A549 (cell line): Measurements from ENCODE around the gene DRC3. TPM values are rescaled to one million over a fixed set of nuclear protein-coding genes. Genes with fewer than 3 reads are reported as not detected.

ENCODE experiments used
- ATAC-seq, 2 experiments: fragments of 200-7000 bp in 1 of 2; fragments of >200 bp in 1 of 2; cut with Nextera tagmentation in 1 of 2; cut with Tn5 transposase in 1 of 2; 3 replicates each; pipeline versions ENCODE4 v1.8.0 to v1.9.1; 2018 to 2020; ENCODE audit warnings: mild to moderate bottlenecking in 1 of 2, moderate library complexity in 1 of 2
- CTCF ChIA-PET: fragments of 300-600 bp; sonication (Branson Sonifier 250); formaldehyde crosslinking; extraction: SDS; loops from one replicate; lab custom pipeline; 2021; ENCODE audit warnings: antibody characterized with exemption, inconsistent platforms; lab: Yijun Ruan, JAX
- POLR2A ChIA-PET: fragments of 350-600 bp; formaldehyde crosslinking; extraction: SDS; loops from one replicate; lab custom pipeline; 2021; ENCODE audit warnings: antibody characterized with exemption, inconsistent platforms; lab: Yijun Ruan, JAX
- DNase-seq, 2 experiments: peaks; one replicate each; pipeline versions ENCODE4 v3.0.0 to v3.0.0-alpha.2; 2011 to 2016; ENCODE audit warnings: low read depth in 1 of 2, low spot score in 1 of 2
- FAIRE-seq: peaks from 2 replicates; lab custom pipeline; 2011; peaks lifted over from hg19 to GRCh38; lab: Jason Lieb, UNC
- H3K27ac ChIP-seq, 2 experiments: fragments of >200 bp; sonication (Bioruptor Twin); formaldehyde crosslinking; 3 replicates each; pipeline ENCODE4 v1.5.1; 2016 to 2017
- H3K4me1 ChIP-seq: fragments of >200 bp; sonication (Bioruptor Twin); formaldehyde crosslinking; 3 replicates; pipeline ENCODE4 v1.6.1; 2016
- H3K4me2 ChIP-seq: fragments of >200 bp; sonication (Bioruptor Twin); formaldehyde crosslinking; 3 replicates; pipeline ENCODE4 v1.6.1; 2016
- H3K4me3 ChIP-seq: fragments of >200 bp; sonication (Bioruptor Twin); formaldehyde crosslinking; 3 replicates; pipeline ENCODE4 v1.5.1; 2016
- H3K9me3 ChIP-seq: fragments of >200 bp; sonication (Bioruptor Twin); formaldehyde crosslinking; 3 replicates; pipeline ENCODE4 v1.6.1; 2016
- CBX8 ChIP-seq: fragments of 200-600 bp; sonication (generic); IDR thresholded peaks from 2 replicates; pipeline ENCODE4 v1.6.1; 2016
- CEBPB ChIP-seq, 2 experiments: fragments of >200 bp in 1 of 2; sonication (Bioruptor Twin) in 1 of 2; formaldehyde crosslinking in 1 of 2; IDR thresholded peaks; 2 replicates each; pipeline ENCODE4 v1.6.1; 2012 to 2016
- EHF ChIP-seq: fragments of 250-450 bp; sonication (Bioruptor Pico); IDR thresholded peaks from 2 replicates; pipeline ENCODE4 v1.5.0; 2020; ENCODE audit warnings: mild to moderate bottlenecking
- EHMT2 ChIP-seq: fragments of 200-600 bp; sonication (generic); IDR thresholded peaks from 2 replicates; pipeline ENCODE4 v1.6.1; 2016; ENCODE audit warnings: antibody characterized with exemption, low read depth, mild to moderate bottlenecking, moderate library complexity
- FOSB ChIP-seq: fragments of 250-450 bp; sonication (Bioruptor Pico); IDR thresholded peaks from 2 replicates; pipeline ENCODE4 v1.5.0; 2020; ENCODE audit warnings: mild to moderate bottlenecking, moderate library complexity
- HOXB13 ChIP-seq: fragments of 250-450 bp; sonication (Bioruptor Pico); IDR thresholded peaks from 2 replicates; pipeline ENCODE4 v1.5.0; 2020; ENCODE audit warnings: low read depth, mild to moderate bottlenecking, moderate library complexity
- JUNB ChIP-seq: fragments of >200 bp; sonication (Bioruptor Twin); formaldehyde crosslinking; IDR thresholded peaks from 2 replicates; pipeline ENCODE4 v1.6.1; 2016
- KDM5A ChIP-seq: fragments of 200-600 bp; sonication (generic); IDR thresholded peaks from 2 replicates; pipeline ENCODE4 v1.6.1; 2016; ENCODE audit warnings: antibody characterized with exemption, mild to moderate bottlenecking
- MYC ChIP-seq: IDR thresholded peaks from 2 replicates; pipeline ENCODE4 v1.6.1; 2012; ENCODE audit warnings: mild to moderate bottlenecking, inconsistent platforms, low read length, improper control_type of control experiment, borderline replicate concordance
- NFE2L2 ChIP-seq: fragments of 150-350 bp; conservative IDR thresholded peaks from 2 replicates; pipeline ENCODE4 v1.6.1; 2014; ENCODE audit warnings: low read length
- NPAS2 ChIP-seq: fragments of 250-450 bp; sonication (Bioruptor Pico); IDR thresholded peaks from 2 replicates; pipeline ENCODE4 v1.8.0; 2022; ENCODE audit warnings: mild to moderate bottlenecking, moderate library complexity, borderline replicate concordance
- NR3C1 ChIP-seq: fragments of >200 bp; sonication (Bioruptor Twin); formaldehyde crosslinking; IDR thresholded peaks from 3 replicates; pipeline ENCODE4 v1.6.1; 2017
- POLR2A ChIP-seq: IDR thresholded peaks from 2 replicates; pipeline ENCODE4 v1.6.1; 2012; ENCODE audit warnings: mild to moderate bottlenecking, low read length
- RARB ChIP-seq: fragments of 250-450 bp; sonication (Bioruptor Pico); IDR thresholded peaks from 2 replicates; pipeline ENCODE4 v1.8.0; 2021; ENCODE audit warnings: mild to moderate bottlenecking, moderate library complexity
- RFX5 ChIP-seq: fragments of 450-650 bp; IDR thresholded peaks from 2 replicates; pipeline ENCODE4 v1.7.1; 2014; ENCODE audit warnings: antibody characterized with exemption, mild to moderate bottlenecking, moderate library complexity
- RNF2 ChIP-seq: fragments of 200-600 bp; sonication (generic); IDR thresholded peaks from 2 replicates; pipeline ENCODE4 v1.6.1; 2016; ENCODE audit warnings: low read depth, mild to moderate bottlenecking, antibody characterized with exemption, moderate library complexity, borderline replicate concordance
- TP53 ChIP-seq: fragments of 250-450 bp; sonication (Bioruptor Pico); IDR thresholded peaks from 2 replicates; pipeline ENCODE4 v1.5.0; 2021; ENCODE audit warnings: mild to moderate bottlenecking, moderate library complexity
- WGBS: methylation state at CpG from one replicate; pipeline ENCODE4 v1.1.6; 2017; ENCODE audit errors: missing lambda C conversion rate; 5-methylcytosine and 5-hydroxymethylcytosine counted together
- polyA plus RNA-seq, 4 experiments: library from polyadenylated mRNA; depleted of rRNA in 3 of 4; stranded (reverse); fragments of >200 nt; fragmentation: RNase III in 1 of 4; extraction: RNeasy Plus Mini Kit Qiagen cat#74134 plus additional on column Dnase treatment in 1 of 4; gene quantifications; 2 replicates in 3 of 4; 3 replicates in 1 of 4; pipeline ENCODE4 v1.2.3, GENCODE V29; 2011 to 2017
- TF ChIP-seq, protein P1 (sequence below): fragments of 250-450 bp; sonication (Bioruptor Pico); IDR thresholded peaks from 2 replicates; pipeline ENCODE4 v1.5.0; 2021; ENCODE audit warnings: mild to moderate bottlenecking, moderate library complexity, borderline replicate concordance
- TF ChIP-seq, protein P2 (sequence below): fragments of 150-350 bp; IDR thresholded peaks from 2 replicates; pipeline ENCODE4 v1.6.1; 2014; ENCODE audit warnings: low read depth, mild to moderate bottlenecking, low read length
- TF ChIP-seq, protein P3 (sequence below): fragments of >200 bp; sonication (Bioruptor Twin); formaldehyde crosslinking; IDR thresholded peaks from 3 replicates; pipeline ENCODE4 v1.6.1; 2016
- TF ChIP-seq, protein P4 (sequence below): fragments of >200 bp; sonication (Bioruptor Twin); formaldehyde crosslinking; IDR thresholded peaks from 3 replicates; pipeline ENCODE4 v1.5.1; 2016
- TF ChIP-seq, protein P5 (sequence below): fragments of 250-450 bp; sonication (Bioruptor Pico); IDR thresholded peaks from 2 replicates; pipeline ENCODE4 v1.5.0; 2020; ENCODE audit warnings: low read depth, mild to moderate bottlenecking, moderate library complexity

Gene DRC3
- polyA plus RNA-seq, 2 of the 4 experiments (the other 2 are of a cell fraction): 2.9 to 3.1 TPM

- Histone ChIP-seq H3K27ac (no peak overlapping the region), H3K4me1 (no peaks in the 10 kb centered on the region), H3K4me3 (no peak overlapping the region)
- FAIRE-seq (no peak), DNase-seq (no peak)
- WGBS: 92% methylated on average over 15 of the region's 15 CpGs
- ChIA-PET POLR2A (no interaction called here), CTCF (interaction anchor here (1.3 to 4.1 kb wide), 5 partner anchors 11 to 34 kb away, joined by 3 to 14 read pairs (median 5); no protein-coding TSS in a partner anchor)
- TF ChIP-seq RNF2: no peak
- TF ChIP-seq, protein P1, sequence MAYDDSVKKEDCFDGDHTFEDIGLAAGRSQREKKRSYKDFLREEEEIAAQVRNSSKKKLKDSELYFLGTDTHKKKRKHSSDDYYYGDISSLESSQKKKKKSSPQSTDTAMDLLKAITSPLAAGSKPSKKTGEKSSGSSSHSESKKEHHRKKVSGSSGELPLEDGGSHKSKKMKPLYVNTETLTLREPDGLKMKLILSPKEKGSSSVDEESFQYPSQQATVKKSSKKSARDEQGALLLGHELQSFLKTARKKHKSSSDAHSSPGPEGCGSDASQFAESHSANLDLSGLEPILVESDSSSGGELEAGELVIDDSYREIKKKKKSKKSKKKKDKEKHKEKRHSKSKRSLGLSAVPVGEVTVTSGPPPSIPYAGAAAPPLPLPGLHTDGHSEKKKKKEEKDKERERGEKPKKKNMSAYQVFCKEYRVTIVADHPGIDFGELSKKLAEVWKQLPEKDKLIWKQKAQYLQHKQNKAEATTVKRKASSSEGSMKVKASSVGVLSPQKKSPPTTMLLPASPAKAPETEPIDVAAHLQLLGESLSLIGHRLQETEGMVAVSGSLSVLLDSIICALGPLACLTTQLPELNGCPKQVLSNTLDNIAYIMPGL: no peak
- TF ChIP-seq, protein P2, sequence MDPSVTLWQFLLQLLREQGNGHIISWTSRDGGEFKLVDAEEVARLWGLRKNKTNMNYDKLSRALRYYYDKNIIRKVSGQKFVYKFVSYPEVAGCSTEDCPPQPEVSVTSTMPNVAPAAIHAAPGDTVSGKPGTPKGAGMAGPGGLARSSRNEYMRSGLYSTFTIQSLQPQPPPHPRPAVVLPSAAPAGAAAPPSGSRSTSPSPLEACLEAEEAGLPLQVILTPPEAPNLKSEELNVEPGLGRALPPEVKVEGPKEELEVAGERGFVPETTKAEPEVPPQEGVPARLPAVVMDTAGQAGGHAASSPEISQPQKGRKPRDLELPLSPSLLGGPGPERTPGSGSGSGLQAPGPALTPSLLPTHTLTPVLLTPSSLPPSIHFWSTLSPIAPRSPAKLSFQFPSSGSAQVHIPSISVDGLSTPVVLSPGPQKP: no peak
- no peak for TF ChIP-seq EHF (CRISPR knock-in tag)
- no peak for TF ChIP-seq JUNB
- TF ChIP-seq NPAS2 (CRISPR knock-in tag): no peak
- TF ChIP-seq RFX5: no peak
- TF ChIP-seq, all 56 proteins: peak for 0
- no peaks in the 10 kb centered on the region for H3K9me3 ChIP-seq
- ATAC-seq: peak in 1 of 2 experiments; percentile 26; a peak in 3 of 6 replicates
- no peak overlapping the region for H3K4me2 ChIP-seq
Observed at GRCh38 chr17:18018411-18018921, 45.8 kb downstream of the DRC3 start.

- H3K9me3 ChIP-seq: no peaks in the 10 kb centered on the region
- DNase-seq (no peak), ATAC-seq (no peak), FAIRE-seq (no peak)
- no peak overlapping the region for H3K27ac ChIP-seq
- H3K4me2 ChIP-seq: no peak overlapping the region
- H3K4me1 ChIP-seq: no peaks in the 10 kb centered on the region
- ChIA-PET POLR2A (interaction anchor here (0.7 kb wide), 1 partner anchor 15 kb away, joined by 6 read pairs; no protein-coding TSS in a partner anchor), CTCF (interaction anchor here (1.2 to 7.6 kb wide), 8 partner anchors 14 to 350 kb away, joined by 3 to 51 read pairs (median 8); no protein-coding TSS in a partner anchor)
- no peak overlapping the region for H3K4me3 ChIP-seq
- TF ChIP-seq KDM5A: no peak
- no peak for TF ChIP-seq EHMT2
- TF ChIP-seq NFE2L2: no peak
- no peak for TF ChIP-seq TP53 (CRISPR knock-in tag)
- no peak for TF ChIP-seq RARB (CRISPR knock-in tag)
- TF ChIP-seq RFX5: no peak
- no peak for TF ChIP-seq NR3C1
- no peak for TF ChIP-seq HOXB13
- TF ChIP-seq, protein P3, sequence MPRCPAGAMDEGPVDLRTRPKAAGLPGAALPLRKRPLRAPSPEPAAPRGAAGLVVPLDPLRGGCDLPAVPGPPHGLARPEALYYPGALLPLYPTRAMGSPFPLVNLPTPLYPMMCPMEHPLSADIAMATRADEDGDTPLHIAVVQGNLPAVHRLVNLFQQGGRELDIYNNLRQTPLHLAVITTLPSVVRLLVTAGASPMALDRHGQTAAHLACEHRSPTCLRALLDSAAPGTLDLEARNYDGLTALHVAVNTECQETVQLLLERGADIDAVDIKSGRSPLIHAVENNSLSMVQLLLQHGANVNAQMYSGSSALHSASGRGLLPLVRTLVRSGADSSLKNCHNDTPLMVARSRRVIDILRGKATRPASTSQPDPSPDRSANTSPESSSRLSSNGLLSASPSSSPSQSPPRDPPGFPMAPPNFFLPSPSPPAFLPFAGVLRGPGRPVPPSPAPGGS: no peak
- no peak for TF ChIP-seq CBX8
- TF ChIP-seq CEBPB (IDR thresholded peaks at IDR 0.05): no peak
- no peak for TF ChIP-seq POLR2A
- TF ChIP-seq, protein P4, sequence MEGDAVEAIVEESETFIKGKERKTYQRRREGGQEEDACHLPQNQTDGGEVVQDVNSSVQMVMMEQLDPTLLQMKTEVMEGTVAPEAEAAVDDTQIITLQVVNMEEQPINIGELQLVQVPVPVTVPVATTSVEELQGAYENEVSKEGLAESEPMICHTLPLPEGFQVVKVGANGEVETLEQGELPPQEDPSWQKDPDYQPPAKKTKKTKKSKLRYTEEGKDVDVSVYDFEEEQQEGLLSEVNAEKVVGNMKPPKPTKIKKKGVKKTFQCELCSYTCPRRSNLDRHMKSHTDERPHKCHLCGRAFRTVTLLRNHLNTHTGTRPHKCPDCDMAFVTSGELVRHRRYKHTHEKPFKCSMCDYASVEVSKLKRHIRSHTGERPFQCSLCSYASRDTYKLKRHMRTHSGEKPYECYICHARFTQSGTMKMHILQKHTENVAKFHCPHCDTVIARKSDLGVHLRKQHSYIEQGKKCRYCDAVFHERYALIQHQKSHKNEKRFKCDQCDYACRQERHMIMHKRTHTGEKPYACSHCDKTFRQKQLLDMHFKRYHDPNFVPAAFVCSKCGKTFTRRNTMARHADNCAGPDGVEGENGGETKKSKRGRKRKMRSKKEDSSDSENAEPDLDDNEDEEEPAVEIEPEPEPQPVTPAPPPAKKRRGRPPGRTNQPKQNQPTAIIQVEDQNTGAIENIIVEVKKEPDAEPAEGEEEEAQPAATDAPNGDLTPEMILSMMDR: no peak
- TF ChIP-seq, protein P2: no peak
- TF ChIP-seq, protein P5, sequence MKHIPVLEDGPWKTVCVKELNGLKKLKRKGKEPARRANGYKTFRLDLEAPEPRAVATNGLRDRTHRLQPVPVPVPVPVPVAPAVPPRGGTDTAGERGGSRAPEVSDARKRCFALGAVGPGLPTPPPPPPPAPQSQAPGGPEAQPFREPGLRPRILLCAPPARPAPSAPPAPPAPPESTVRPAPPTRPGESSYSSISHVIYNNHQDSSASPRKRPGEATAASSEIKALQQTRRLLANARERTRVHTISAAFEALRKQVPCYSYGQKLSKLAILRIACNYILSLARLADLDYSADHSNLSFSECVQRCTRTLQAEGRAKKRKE (CRISPR knock-in tag): no peak
- no peak for TF ChIP-seq FOSB (CRISPR knock-in tag)
- TF ChIP-seq MYC: no peak
- WGBS: 96% methylated on average over 2 of the region's 2 CpGs
Observed at GRCh38 chr17:18019838-18020154, 47.1 kb downstream of the DRC3 start.
